ENCODE measurements around the gene TCF23. TPM values are rescaled to one million over a fixed set of nuclear protein-coding genes. Genes with fewer than 3 reads are reported as not detected.

TCF23 gene
- total and polyA plus RNA-seq, 2 of the 8 experiments (the other 6 are each of a cell fraction or from before 2014, with no cell fraction given) = 0.02 TPM; not detected in 1

GRCh38 chr2:27159271-27159670 lies 10.5 kb downstream of the TCF23 start (continued):
- no peak for TF ChIP-seq ZNF274 (IDR thresholded peaks at IDR 0.05; ENCODE audit: borderline replicate concordance, extremely low read depth, low read length)
- TF ChIP-seq E2F6 (IDR thresholded peaks at IDR 0.05) = no peak
- TF ChIP-seq SRF (IDR thresholded peaks at IDR 0.05; ENCODE audit: low read depth, low read length) = no peak
- no peak for TF ChIP-seq TAF1 (IDR thresholded peaks at IDR 0.05; ENCODE audit: low read depth, low read length)
